Lung (tissue), 12 donors: ENCODE results near the gene TAF6L. TPM values are rescaled to one million over a fixed set of nuclear protein-coding genes. Genes with fewer than 3 reads are reported as not detected.
A peak's percentile ranks its signal among the peaks of the same experiment; 100 is the strongest.

Source experiments
- ATAC-seq: fragments of 200-7000 bp; cut with Tn5 transposase; one replicate; pipeline ENCODE4 v1.9.1; 2020; ENCODE audit warnings: moderate number of reproducible peaks; ENCODE audit not compliant: insufficient read depth, low FRiP score
- DNase-seq, 3 donors: peaks; one replicate each; pipeline ENCODE4 v3.0.0-alpha.2; 2013 to 2017
- H3K27ac ChIP-seq, 2 donors: one replicate each; pipeline ENCODE4 v1.5.1; 2013; ENCODE audit warnings: mild to moderate bottlenecking in 2 of 2, moderate library complexity in 2 of 2, control low read depth in 1 of 2, inconsistent platforms in 1 of 2, low read depth in 1 of 2, low read length in 1 of 2
- H3K27me3 ChIP-seq, 3 donors: one replicate each; pipeline ENCODE4 v1.5.1; 2013; ENCODE audit warnings: low read length in 2 of 3; ENCODE audit not compliant: control insufficient read depth in 3 of 3, insufficient read depth in 3 of 3
- H3K36me3 ChIP-seq, 4 donors: one replicate each; pipeline ENCODE4 v1.5.1; 2013; ENCODE audit warnings: low read length in 4 of 4, mild to moderate bottlenecking in 1 of 4, moderate library complexity in 1 of 4; ENCODE audit not compliant: control insufficient read depth in 4 of 4, insufficient read depth in 4 of 4
- H3K4me1 ChIP-seq, 5 donors: one replicate each; pipeline ENCODE4 v1.5.1; 2013; ENCODE audit warnings: low read length in 5 of 5, mild to moderate bottlenecking in 2 of 5, moderate library complexity in 1 of 5; ENCODE audit not compliant: control insufficient read depth in 5 of 5, insufficient read depth in 5 of 5
- H3K4me3 ChIP-seq: one replicate; pipeline ENCODE4 v1.5.1; 2013; ENCODE audit warnings: mild to moderate bottlenecking, control low read depth, moderate library complexity
- H3K9ac ChIP-seq, 2 donors: one replicate each; pipeline ENCODE4 v1.5.1; 2013; ENCODE audit warnings: low read length in 2 of 2, control low read depth in 1 of 2; ENCODE audit not compliant: insufficient read depth in 1 of 2
- H3K9me3 ChIP-seq, 4 donors: one replicate each; pipeline ENCODE4 v1.5.1; 2013; ENCODE audit warnings: low read length in 3 of 4, mild to moderate bottlenecking in 1 of 4, moderate library complexity in 1 of 4; ENCODE audit not compliant: control insufficient read depth in 4 of 4, insufficient read depth in 3 of 4
- WGBS, 2 donors: extraction: QIAGEN DNeasy Blood & Tissue Kit; methylation state at CpG; one replicate each; pipeline ENCODE4 v1.1.7; 2013; 5-methylcytosine and 5-hydroxymethylcytosine counted together
- polyA plus RNA-seq, 2 donors: library from polyadenylated mRNA; stranded (reverse); fragments of 200-250 nt; gene quantifications; one replicate each; pipeline ENCODE4 v1.2.1, GENCODE V29; 2013
- total RNA-seq, 2 donors: library from RNA; depleted of rRNA in 1 of 2; stranded (reverse); fragments of >200 nt in 1 of 2; gene quantifications; one replicate each; pipeline ENCODE4 v1.2.1, GENCODE V29; 2014 to 2021
- TF ChIP-seq, protein P1 (sequence below): IDR thresholded peaks from 2 replicates; pipeline ENCODE4 v1.5.1; 2012; ENCODE audit warnings: mild to moderate bottlenecking; ENCODE audit errors: control extremely low read depth, extremely low read depth
- donor health status: control.
- donor health status: control.
- donor health status: Bipolar disorder and iron deficiency.
- donor health status: healthy.
- donor health status: DM: yes; HTN: yes; CAD: no.

Gene TAF6L
- total and polyA plus RNA-seq, 4 donors = 18.7 to 32.7 (median 25.2) TPM

DNA sequence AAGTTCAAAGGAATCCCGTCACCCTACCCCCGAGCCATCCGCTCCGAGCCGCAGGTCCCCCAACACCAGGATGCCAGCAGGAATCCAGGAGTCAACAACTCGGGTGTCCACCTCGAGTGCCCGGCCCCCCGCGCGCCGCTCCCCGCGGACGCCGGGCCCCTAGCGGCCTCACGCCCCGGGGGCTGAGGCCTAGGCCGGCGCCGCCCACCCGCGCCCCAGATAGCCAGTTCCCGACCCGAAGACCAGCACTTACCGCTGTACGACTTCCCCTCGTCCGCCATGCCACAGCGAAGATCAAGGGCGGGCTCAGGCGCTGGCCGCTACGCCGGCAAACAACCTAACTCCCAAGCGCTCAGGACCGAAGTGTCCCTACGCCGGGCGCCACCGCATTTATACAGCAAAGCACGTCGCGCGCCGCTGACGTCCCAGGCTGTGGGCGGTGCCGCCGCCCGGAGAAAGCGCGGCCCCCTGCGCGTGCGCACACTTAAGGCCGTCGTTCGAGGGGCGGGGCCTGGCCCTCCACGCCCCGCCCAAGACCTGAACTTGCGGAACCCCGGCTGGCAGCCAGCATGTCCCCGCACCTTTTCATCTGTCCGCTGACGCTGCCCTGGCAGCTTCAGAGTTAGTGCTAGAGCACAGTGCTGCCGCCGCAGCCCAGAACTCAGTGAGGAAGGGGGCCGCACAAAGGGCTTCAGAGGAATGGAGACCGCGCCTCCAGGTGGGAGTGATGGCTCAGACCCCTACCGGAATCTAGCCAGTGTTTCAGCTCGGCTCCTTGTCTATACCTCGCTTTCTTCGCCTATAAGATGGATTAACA, 34.1 kb downstream of the TAF6L start, which contains the start of gene NXF1:
NXF1 (minus strand) TSS at position 365 of the 817 bp plus-strand sequence; CDS start at position 281, 84 bp downstream.
- DNase-seq (peak; percentile 96 to 98 (median 97)), ATAC-seq (peak; percentile 96)
- TF ChIP-seq, protein P1, sequence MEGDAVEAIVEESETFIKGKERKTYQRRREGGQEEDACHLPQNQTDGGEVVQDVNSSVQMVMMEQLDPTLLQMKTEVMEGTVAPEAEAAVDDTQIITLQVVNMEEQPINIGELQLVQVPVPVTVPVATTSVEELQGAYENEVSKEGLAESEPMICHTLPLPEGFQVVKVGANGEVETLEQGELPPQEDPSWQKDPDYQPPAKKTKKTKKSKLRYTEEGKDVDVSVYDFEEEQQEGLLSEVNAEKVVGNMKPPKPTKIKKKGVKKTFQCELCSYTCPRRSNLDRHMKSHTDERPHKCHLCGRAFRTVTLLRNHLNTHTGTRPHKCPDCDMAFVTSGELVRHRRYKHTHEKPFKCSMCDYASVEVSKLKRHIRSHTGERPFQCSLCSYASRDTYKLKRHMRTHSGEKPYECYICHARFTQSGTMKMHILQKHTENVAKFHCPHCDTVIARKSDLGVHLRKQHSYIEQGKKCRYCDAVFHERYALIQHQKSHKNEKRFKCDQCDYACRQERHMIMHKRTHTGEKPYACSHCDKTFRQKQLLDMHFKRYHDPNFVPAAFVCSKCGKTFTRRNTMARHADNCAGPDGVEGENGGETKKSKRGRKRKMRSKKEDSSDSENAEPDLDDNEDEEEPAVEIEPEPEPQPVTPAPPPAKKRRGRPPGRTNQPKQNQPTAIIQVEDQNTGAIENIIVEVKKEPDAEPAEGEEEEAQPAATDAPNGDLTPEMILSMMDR = no peak
- peaks cover 12 to 31% (median 23%) of the 10 kb centered on the region in 4 donors for H3K36me3 ChIP-seq
- peaks cover 0 to 24% (median 13%) of the 10 kb centered on the region in 5 donors for H3K4me1 ChIP-seq
- peak within 1 kb of the TSS; percentile 97 to 98 for H3K27ac ChIP-seq
- H3K4me3 ChIP-seq = peak within 1 kb of the TSS; percentile 91
- peak within 1 kb of the TSS; percentile 93 to 94 for H3K9ac ChIP-seq
- H3K9me3 ChIP-seq = no peaks in the 10 kb centered on the region
- WGBS, 2 donors = 0 to 1% methylated on average over 66 to 77 of the region's 77 CpGs
- no peaks in the 10 kb centered on the region for H3K27me3 ChIP-seq

DNA sequence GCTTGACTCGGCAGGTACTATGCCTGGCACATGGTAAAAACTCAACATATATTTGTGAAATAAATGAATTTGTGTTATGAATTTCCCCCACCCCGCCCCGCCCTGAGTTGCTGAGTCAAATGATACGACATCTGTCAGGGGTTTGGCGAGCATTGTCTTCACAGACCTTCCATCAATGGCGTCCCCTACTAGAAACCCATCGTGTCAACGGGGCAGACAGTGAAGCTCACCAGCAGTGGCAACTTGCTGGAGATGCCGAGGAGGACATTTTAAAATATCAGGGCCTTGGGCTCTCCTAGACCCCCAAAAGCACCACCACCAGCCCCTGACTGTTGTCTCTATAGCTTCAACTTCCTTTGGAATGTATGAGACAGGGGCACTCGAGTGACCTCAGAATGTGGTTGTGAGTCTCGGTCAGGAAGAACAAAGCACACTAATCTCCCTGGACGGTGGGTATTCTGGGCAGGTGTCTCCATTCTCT, 34.8 kb downstream of the TAF6L start:
- no peak for ATAC-seq

DNA sequence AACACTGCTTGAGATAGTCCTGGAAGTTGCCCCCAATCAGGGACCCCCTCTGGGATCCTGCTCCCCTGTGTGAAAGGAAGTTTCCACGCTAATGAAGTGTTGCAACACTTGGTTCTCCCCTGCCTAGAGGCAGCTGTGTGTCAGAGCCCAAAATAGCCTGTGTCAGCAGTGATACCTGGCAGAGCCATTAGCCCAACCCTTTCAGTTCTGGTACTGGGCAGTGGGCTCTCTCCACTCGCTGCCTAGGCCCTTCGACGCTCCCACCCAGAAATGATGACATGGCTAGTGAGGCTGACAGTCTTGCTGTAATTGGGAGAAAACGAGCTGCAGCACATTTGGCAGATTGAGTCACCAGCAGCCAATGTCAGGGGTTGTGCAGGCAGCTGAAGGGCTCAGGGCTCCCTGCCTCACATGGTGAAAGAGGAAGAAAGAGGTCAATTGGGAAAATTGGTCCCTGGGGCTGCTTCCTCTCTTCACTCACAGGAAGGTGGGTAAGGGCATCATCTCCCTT, 35.5 kb downstream of the TAF6L start:
- Histone ChIP-seq H3K4me1 (peaks cover 0 to 24% (median 13%) of the 10 kb centered on the region in 5 donors), H3K36me3 (peaks cover 4 to 19% (median 12%) of the 10 kb centered on the region in 4 donors), H3K4me3 (no peak overlapping the region), H3K9ac (no peak overlapping the region), H3K27ac (peak overlapping the region; percentile 64 to 88), H3K9me3 (no peaks in the 10 kb centered on the region), H3K27me3 (no peaks in the 10 kb centered on the region)
- WGBS, 2 donors = 43 to 62% methylated on average over 5 of the region's 5 CpGs
- TF ChIP-seq, protein P1 = no peak
- DNase-seq (peak in 2 of 3 donors; percentile 20 to 34), ATAC-seq (no peak)

More for the DNA sequence above, 34.8 kb downstream of the TAF6L start:
- no peak overlapping the region for H3K4me3 ChIP-seq
- H3K27ac ChIP-seq = peak overlapping the region; percentile 88 to 98
- TF ChIP-seq, protein P1 = no peak
- H3K9me3 ChIP-seq = no peaks in the 10 kb centered on the region
- peaks cover 7 to 26% (median 18%) of the 10 kb centered on the region in 4 donors for H3K36me3 ChIP-seq
- DNase-seq = peak; percentile 15 to 29 (median 19)
- H3K9ac ChIP-seq = peak overlapping the region; percentile 73 to 94
- H3K4me1 ChIP-seq = peaks cover 0 to 24% (median 13%) of the 10 kb centered on the region in 5 donors
- 18 to 29% methylated on average over 12 of the region's 12 CpGs for WGBS, 2 donors
- H3K27me3 ChIP-seq = no peaks in the 10 kb centered on the region
